SK-N-SH (cell line): ENCODE results near the gene INPP5A.

Experiments
- CHD2 ChIP-seq: fragments of 150-350 bp; IDR thresholded peaks from 2 replicates; pipeline ENCODE4 v1.6.1; 2018; ENCODE audit warnings: low read length; ENCODE audit not compliant: partially characterized antibody
- CTCF ChIP-seq: fragments of 200-600 bp; sonication (generic); IDR thresholded peaks from 2 replicates; pipeline ENCODE4 v1.6.1; 2017; ENCODE audit warnings: antibody characterized with exemption, mild to moderate bottlenecking, moderate library complexity
- MAX ChIP-seq: IDR thresholded peaks from 2 replicates; pipeline ENCODE4 v1.4.0; 2012; ENCODE audit warnings: low read depth
- POLR2AphosphoS5 ChIP-seq: IDR thresholded peaks from 2 replicates; pipeline ENCODE4 v1.6.1; 2012; ENCODE audit warnings: low read depth, low read length
- REST ChIP-seq: IDR thresholded peaks from 2 replicates; pipeline ENCODE4 v1.6.1; 2012; ENCODE audit warnings: mild to moderate bottlenecking, low read depth, low read length, moderate library complexity
- TAF1 ChIP-seq: IDR thresholded peaks from 2 replicates; pipeline ENCODE4 v1.6.1; 2012; ENCODE audit warnings: low read depth, mild to moderate bottlenecking, low read length, moderate library complexity, borderline replicate concordance

GRCh38 chr10:132677473-132678227, 140.1 kb downstream of the INPP5A start:
- TF ChIP-seq REST (no peak), TAF1 (no peak), POLR2AphosphoS5 (no peak), MAX (no peak), CTCF (no peak), CHD2 (no peak)
